ENCODE data around the gene LMCD1.
A peak's percentile ranks its signal among the peaks of the same experiment; 100 is the strongest.

The LMCD1 gene

DNA sequence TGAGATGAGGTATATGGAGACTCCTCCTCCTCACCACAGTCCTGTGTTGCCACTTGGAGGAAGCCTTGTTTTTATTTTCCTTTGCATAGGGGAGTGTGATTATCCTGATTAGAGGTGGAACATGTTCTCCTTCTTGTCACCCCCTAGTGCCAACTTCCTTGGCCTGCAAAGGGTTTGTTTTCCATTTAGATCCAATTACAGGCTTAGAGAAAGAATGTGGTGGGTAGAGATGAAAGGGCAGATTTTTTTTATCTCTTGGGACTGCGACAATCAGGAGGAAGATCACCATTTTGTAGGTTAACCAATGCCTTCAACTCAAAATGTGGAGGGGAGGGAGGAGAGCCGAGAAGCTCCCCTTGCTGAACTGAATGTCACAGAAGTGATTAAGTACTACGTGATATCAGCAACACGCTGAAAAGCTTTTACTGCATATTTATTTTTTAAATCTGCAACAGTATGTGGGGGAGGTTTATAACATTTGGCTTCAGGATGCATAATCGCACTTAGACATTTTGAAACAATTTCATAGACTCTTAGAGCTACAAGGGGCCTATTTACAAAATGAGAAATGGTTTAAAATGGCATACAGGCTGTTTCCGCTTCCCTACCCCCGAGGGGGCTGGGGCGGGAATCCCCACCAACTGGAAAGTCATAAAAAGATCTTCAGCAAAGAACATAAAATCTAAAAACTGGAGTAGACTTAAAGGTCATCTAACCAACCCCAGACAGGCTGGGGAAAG lies 2.4 kb downstream of the LMCD1 start:
- ChIA-PET POLR2A (interaction anchor here (0.6 kb wide), 1 partner anchor 838 kb away, joined by 3 read pairs; no protein-coding TSS in a partner anchor), CTCF (interaction anchor here (1.0 to 2.4 kb wide), 4 partner anchors 8 to 159 kb away, joined by 3 to 11 read pairs (median 7); no protein-coding TSS in a partner anchor)
- no peak for DNase-seq (ENCODE audit: low read depth, low spot score)
- TF ChIP-seq, protein P1, sequence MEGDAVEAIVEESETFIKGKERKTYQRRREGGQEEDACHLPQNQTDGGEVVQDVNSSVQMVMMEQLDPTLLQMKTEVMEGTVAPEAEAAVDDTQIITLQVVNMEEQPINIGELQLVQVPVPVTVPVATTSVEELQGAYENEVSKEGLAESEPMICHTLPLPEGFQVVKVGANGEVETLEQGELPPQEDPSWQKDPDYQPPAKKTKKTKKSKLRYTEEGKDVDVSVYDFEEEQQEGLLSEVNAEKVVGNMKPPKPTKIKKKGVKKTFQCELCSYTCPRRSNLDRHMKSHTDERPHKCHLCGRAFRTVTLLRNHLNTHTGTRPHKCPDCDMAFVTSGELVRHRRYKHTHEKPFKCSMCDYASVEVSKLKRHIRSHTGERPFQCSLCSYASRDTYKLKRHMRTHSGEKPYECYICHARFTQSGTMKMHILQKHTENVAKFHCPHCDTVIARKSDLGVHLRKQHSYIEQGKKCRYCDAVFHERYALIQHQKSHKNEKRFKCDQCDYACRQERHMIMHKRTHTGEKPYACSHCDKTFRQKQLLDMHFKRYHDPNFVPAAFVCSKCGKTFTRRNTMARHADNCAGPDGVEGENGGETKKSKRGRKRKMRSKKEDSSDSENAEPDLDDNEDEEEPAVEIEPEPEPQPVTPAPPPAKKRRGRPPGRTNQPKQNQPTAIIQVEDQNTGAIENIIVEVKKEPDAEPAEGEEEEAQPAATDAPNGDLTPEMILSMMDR (IDR thresholded peaks at IDR 0.05; ENCODE audit: insufficient read depth, low read length, missing control alignments), result no peak
- peak overlapping the region; percentile 48 for H3K4me3 ChIP-seq (ENCODE audit: low read depth, low read length)

- POLR2A ChIA-PET, result no interaction called here
- no peak for DNase-seq (ENCODE audit: low read depth, low spot score)
- TF ChIP-seq, protein P1 (IDR thresholded peaks at IDR 0.05; ENCODE audit: insufficient read depth, low read length, missing control alignments), result no peak
- H3K4me3 ChIP-seq (ENCODE audit: low read depth, low read length), result no peak overlapping the region
- CTCF ChIA-PET, result interaction anchor here (1.3 to 2.4 kb wide), 3 partner anchors 8 to 62 kb away, joined by 3 to 11 read pairs (median 10); no protein-coding TSS in a partner anchor
Measured at GRCh38 chr3:8504611-8504973, 3.0 kb downstream of the LMCD1 start.

- TF ChIP-seq, protein P1 (IDR thresholded peaks at IDR 0.05; ENCODE audit: insufficient read depth, low read length, missing control alignments), result no peak
- H3K4me3 ChIP-seq (ENCODE audit: low read depth, low read length), result no peak overlapping the region
- ChIA-PET CTCF (interaction anchor here (1.3 kb wide), 2 partner anchors 17 to 22 kb away, joined by 3 read pairs; no protein-coding TSS in a partner anchor), POLR2A (no interaction called here)
- no peak for DNase-seq (ENCODE audit: low read depth, low spot score)
Measured at GRCh38 chr3:8505621-8506020, 4.0 kb downstream of the LMCD1 start.

GRCh38 chr3:8506571-8507061 lies 5.0 kb downstream of the LMCD1 start:
- CTCF ChIA-PET, result no interaction called here
- POLR2A ChIA-PET, result no interaction called here
- H3K4me3 ChIP-seq (ENCODE audit: low read depth, low read length), result no peak overlapping the region
- TF ChIP-seq, protein P1 (IDR thresholded peaks at IDR 0.05; ENCODE audit: insufficient read depth, low read length, missing control alignments), result no peak
- DNase-seq (ENCODE audit: low read depth, low spot score), result no peak

- POLR2A ChIA-PET, result no interaction called here
- no peak overlapping the region for H3K4me3 ChIP-seq (ENCODE audit: low read depth, low read length)
- DNase-seq (ENCODE audit: low read depth, low spot score), result no peak
- TF ChIP-seq, protein P1 (IDR thresholded peaks at IDR 0.05; ENCODE audit: insufficient read depth, low read length, missing control alignments), result no peak
- CTCF ChIA-PET, result interaction anchor here (2.1 kb wide), 1 partner anchor 11 kb away, joined by 6 read pairs; no protein-coding TSS in a partner anchor
Measured at GRCh38 chr3:8507496-8507895, 5.9 kb downstream of the LMCD1 start.

DNA sequence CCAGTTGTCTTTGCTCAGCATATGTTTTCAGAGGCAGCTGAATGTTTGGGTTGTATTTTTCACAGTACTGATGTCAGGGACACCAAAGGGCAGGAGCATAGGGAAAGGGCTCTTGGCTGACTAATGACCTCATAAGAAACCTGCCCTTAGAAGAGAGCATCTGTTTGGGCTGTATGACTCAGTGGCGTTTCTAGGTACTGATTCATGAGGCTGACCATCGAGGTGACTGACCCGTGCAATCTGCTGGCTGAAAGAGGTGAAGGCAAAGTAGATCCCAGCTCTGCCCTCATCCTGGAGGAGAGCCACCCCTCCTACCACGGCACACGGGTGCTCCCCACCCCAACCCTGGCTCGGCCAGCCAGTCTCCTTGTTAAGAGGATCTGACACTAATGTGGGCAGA lies 8.3 kb downstream of the LMCD1 start:
- TF ChIP-seq, protein P1 (IDR thresholded peaks at IDR 0.05; ENCODE audit: insufficient read depth, low read length, missing control alignments), result no peak
- CTCF ChIA-PET, result interaction anchor here (1.3 to 1.9 kb wide), 2 partner anchors 9 to 67 kb away, joined by 3 to 7 read pairs; partner anchors contain the start of gene LMCD1
- no peak overlapping the region for H3K4me3 ChIP-seq (ENCODE audit: low read depth, low read length)
- no peak for DNase-seq (ENCODE audit: low read depth, low spot score)
- POLR2A ChIA-PET, result interaction anchor here (1.0 kb wide), 1 partner anchor 9 kb away, joined by 3 read pairs; the partner anchor contains the start of gene LMCD1

Measured in AG04449 (cell line).